HL-60 (cell line): ENCODE results near the gene CTNS.

Source experiments
- POLR2AphosphoS5 ChIP-seq: IDR thresholded peaks from 2 replicates; pipeline ENCODE4 v1.6.1; 2012; ENCODE audit warnings: low read depth
- TF ChIP-seq, protein P1 (sequence below): IDR thresholded peaks from one replicate; pipeline ENCODE4 v1.5.1; 2011; ENCODE audit warnings: low read length, control low read depth, inconsistent platforms; ENCODE audit not compliant: insufficient read depth
- TF ChIP-seq, protein P2 (sequence below): IDR thresholded peaks from 2 replicates; pipeline ENCODE4 v1.6.1; 2012; ENCODE audit warnings: low read depth; ENCODE audit not compliant: insufficient replicate concordance

DNA sequence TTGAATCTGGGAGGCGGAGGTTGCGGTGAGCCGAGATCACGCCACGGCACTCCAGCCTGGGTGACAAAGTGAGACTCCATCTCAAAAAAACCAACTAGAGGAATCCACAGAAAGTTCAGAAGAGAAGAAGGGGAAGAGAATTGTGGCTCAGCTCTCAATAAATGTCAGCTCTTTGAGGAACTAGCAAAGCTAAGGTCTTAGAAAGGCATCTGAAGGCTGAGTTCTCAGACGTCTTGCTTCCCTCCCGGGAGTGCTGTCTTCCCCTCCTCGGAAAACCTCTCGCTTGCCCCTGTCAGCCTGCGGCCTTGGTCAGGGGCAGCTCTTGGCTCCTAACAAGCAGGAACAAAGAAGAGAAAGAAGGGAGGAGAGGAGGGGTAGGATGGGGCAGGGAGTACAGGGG lies 5.8 kb upstream of the CTNS start:
- TF ChIP-seq, protein P1, sequence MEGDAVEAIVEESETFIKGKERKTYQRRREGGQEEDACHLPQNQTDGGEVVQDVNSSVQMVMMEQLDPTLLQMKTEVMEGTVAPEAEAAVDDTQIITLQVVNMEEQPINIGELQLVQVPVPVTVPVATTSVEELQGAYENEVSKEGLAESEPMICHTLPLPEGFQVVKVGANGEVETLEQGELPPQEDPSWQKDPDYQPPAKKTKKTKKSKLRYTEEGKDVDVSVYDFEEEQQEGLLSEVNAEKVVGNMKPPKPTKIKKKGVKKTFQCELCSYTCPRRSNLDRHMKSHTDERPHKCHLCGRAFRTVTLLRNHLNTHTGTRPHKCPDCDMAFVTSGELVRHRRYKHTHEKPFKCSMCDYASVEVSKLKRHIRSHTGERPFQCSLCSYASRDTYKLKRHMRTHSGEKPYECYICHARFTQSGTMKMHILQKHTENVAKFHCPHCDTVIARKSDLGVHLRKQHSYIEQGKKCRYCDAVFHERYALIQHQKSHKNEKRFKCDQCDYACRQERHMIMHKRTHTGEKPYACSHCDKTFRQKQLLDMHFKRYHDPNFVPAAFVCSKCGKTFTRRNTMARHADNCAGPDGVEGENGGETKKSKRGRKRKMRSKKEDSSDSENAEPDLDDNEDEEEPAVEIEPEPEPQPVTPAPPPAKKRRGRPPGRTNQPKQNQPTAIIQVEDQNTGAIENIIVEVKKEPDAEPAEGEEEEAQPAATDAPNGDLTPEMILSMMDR = no peak
- TF ChIP-seq, protein P2, sequence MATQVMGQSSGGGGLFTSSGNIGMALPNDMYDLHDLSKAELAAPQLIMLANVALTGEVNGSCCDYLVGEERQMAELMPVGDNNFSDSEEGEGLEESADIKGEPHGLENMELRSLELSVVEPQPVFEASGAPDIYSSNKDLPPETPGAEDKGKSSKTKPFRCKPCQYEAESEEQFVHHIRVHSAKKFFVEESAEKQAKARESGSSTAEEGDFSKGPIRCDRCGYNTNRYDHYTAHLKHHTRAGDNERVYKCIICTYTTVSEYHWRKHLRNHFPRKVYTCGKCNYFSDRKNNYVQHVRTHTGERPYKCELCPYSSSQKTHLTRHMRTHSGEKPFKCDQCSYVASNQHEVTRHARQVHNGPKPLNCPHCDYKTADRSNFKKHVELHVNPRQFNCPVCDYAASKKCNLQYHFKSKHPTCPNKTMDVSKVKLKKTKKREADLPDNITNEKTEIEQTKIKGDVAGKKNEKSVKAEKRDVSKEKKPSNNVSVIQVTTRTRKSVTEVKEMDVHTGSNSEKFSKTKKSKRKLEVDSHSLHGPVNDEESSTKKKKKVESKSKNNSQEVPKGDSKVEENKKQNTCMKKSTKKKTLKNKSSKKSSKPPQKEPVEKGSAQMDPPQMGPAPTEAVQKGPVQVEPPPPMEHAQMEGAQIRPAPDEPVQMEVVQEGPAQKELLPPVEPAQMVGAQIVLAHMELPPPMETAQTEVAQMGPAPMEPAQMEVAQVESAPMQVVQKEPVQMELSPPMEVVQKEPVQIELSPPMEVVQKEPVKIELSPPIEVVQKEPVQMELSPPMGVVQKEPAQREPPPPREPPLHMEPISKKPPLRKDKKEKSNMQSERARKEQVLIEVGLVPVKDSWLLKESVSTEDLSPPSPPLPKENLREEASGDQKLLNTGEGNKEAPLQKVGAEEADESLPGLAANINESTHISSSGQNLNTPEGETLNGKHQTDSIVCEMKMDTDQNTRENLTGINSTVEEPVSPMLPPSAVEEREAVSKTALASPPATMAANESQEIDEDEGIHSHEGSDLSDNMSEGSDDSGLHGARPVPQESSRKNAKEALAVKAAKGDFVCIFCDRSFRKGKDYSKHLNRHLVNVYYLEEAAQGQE = no peak
- TF ChIP-seq POLR2AphosphoS5 = no peak
